EL (cell line): ENCODE data around the gene EN2.

Experiments used
- DNase-seq: peaks from one replicate; pipeline ENCODE4 v3.0.0-alpha.2; 2016

Gene EN2

GRCh38 chr7:155488483-155489127 is 30.7 kb downstream of the EN2 start:
- no peak for DNase-seq

GRCh38 chr7:155489158-155489840 is 31.4 kb downstream of the EN2 start:
- no peak for DNase-seq

GRCh38 chr7:155489862-155490696 is 32.1 kb downstream of the EN2 start:
- peak; percentile 16 for DNase-seq

GRCh38 chr7:155490697-155491628 is 33.0 kb downstream of the EN2 start:
- DNase-seq: peak; percentile 36

- no peak for DNase-seq
Measured at GRCh38 chr7:155491812-155492211, 33.9 kb downstream of the EN2 start.

GRCh38 chr7:155493744-155494538 is 36.0 kb downstream of the EN2 start:
- no peak for DNase-seq

- no peak for DNase-seq
Measured at GRCh38 chr7:155494551-155494950, 36.6 kb downstream of the EN2 start.

- DNase-seq: no peak
Measured at GRCh38 chr7:155495440-155496248, 37.7 kb downstream of the EN2 start.

GRCh38 chr7:155496267-155497005 is 38.5 kb downstream of the EN2 start:
- DNase-seq: no peak

- no peak for DNase-seq
Measured at GRCh38 chr7:155497149-155497901, 39.4 kb downstream of the EN2 start.

GRCh38 chr7:155505422-155505793 is 47.5 kb downstream of the EN2 start:
- no peak for DNase-seq

- DNase-seq: peak; percentile 6
Measured at GRCh38 chr7:155506854-155507337, 49.0 kb downstream of the EN2 start.

GRCh38 chr7:155507576-155507975 is 49.6 kb downstream of the EN2 start:
- DNase-seq: no peak

GRCh38 chr7:155508376-155509358 is 50.7 kb downstream of the EN2 start:
- no peak for DNase-seq

GRCh38 chr7:155509359-155509724 is 51.4 kb downstream of the EN2 start:
- DNase-seq: no peak

- DNase-seq: no peak
Measured at GRCh38 chr7:155509725-155510551, 52.0 kb downstream of the EN2 start.
